ENCODE measurements around the gene ERGIC3. TPM values are rescaled to one million over a fixed set of nuclear protein-coding genes. Genes with fewer than 3 reads are reported as not detected.

The ERGIC3 gene
- total and polyA plus RNA-seq, 2 experiments from 2014 or later, result 309 to 369 TPM

DNA sequence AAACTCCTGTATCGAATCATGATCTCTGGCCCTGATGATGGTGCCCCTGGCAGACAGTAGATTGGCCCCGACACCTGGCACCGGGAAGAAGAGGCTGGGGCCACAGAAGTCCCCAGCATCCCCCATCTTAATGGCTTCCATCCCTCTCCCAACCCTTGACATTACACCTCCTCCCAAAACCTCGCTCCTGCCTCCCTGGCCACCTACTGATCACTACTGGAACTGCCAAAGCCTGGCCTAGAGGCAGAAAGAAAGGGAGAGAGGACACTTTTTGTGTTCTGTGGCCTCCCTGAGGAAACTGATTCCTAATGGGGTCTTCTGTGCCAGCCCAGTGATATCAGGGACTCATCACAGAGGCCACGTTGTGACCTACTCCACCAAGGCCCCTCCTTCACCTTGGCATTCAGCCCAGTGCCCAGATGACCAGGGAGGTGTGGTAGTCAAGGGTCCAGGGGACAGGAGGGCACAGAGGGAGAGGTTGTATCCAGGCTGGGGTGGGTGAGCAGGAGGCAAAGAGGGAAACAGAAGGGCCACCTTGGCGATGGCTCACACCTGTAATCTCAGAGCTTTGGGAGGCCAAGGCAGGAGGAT lies 18.5 kb upstream of the ERGIC3 start:
- H2AFZ ChIP-seq, result no peak overlapping the region
- H3K27ac ChIP-seq, result no peak overlapping the region
- 66% methylated on average over 6 of the region's 6 CpGs for WGBS (ENCODE audit: low lambda C conversion rate, missing lambda C conversion rate)
- no peaks in the 10 kb centered on the region for H3K9me2 ChIP-seq (replicated peaks; ENCODE audit: insufficient read depth)
- H3K4me1 ChIP-seq (ENCODE audit: insufficient read depth), result no peaks in the 10 kb centered on the region
- no peaks in the 10 kb centered on the region for H3K9me3 ChIP-seq (ENCODE audit: low read depth)
- H3K27me3 ChIP-seq, result no peaks in the 10 kb centered on the region
- H3K4me3 ChIP-seq, result no peak overlapping the region
- TF ChIP-seq, protein P1, sequence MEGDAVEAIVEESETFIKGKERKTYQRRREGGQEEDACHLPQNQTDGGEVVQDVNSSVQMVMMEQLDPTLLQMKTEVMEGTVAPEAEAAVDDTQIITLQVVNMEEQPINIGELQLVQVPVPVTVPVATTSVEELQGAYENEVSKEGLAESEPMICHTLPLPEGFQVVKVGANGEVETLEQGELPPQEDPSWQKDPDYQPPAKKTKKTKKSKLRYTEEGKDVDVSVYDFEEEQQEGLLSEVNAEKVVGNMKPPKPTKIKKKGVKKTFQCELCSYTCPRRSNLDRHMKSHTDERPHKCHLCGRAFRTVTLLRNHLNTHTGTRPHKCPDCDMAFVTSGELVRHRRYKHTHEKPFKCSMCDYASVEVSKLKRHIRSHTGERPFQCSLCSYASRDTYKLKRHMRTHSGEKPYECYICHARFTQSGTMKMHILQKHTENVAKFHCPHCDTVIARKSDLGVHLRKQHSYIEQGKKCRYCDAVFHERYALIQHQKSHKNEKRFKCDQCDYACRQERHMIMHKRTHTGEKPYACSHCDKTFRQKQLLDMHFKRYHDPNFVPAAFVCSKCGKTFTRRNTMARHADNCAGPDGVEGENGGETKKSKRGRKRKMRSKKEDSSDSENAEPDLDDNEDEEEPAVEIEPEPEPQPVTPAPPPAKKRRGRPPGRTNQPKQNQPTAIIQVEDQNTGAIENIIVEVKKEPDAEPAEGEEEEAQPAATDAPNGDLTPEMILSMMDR (IDR thresholded peaks at IDR 0.05; ENCODE audit: poor library complexity), result no peak
- TF ChIP-seq EZH2phosphoT487 (IDR thresholded peaks at IDR 0.05; ENCODE audit: low read depth, severe bottlenecking, unreplicated experiment), result no peak
- no peak for TF ChIP-seq EZH2 (IDR thresholded peaks at IDR 0.05; ENCODE audit: borderline replicate concordance)
- no peaks in the 10 kb centered on the region for H4K20me1 ChIP-seq (ENCODE audit: insufficient read depth, poor library complexity, severe bottlenecking)
- no peak for DNase-seq (ENCODE audit: low spot score)
- H3K36me3 ChIP-seq (replicated peaks; ENCODE audit: insufficient read depth, low read depth), result no peaks in the 10 kb centered on the region
- H3K4me2 ChIP-seq, result no peak overlapping the region
- no peaks in the 10 kb centered on the region for H3K79me2 ChIP-seq

DNA sequence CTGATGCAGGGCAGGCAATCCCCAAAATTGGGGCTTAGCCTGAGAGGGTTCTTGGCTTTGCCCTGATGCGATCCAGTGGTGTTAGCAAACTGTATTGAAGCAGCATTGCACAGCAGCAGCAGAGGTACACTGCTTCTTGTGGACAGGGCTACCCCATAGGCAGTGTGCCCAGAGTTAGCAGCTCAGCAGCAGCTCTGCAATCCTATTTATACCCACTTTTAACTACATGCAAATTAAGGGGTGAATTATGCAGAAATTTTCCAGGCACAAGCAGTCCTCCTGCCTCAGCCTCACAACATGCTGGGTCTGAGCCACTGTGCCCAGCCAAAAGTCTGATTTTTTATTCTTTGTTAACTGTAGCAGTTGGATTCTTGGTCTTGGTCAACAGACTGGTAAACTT lies 16.2 kb upstream of the ERGIC3 start:
- TF ChIP-seq, protein P1 (IDR thresholded peaks at IDR 0.05; ENCODE audit: poor library complexity), result no peak
- no peak for TF ChIP-seq EZH2 (IDR thresholded peaks at IDR 0.05; ENCODE audit: borderline replicate concordance)
- no peak for TF ChIP-seq EZH2phosphoT487 (IDR thresholded peaks at IDR 0.05; ENCODE audit: low read depth, severe bottlenecking, unreplicated experiment)
- Histone ChIP-seq H3K4me3 (no peak overlapping the region), H3K9me3 (ENCODE audit: low read depth) (no peaks in the 10 kb centered on the region), H3K9me2 (replicated peaks; ENCODE audit: insufficient read depth) (no peaks in the 10 kb centered on the region), H3K79me2 (no peaks in the 10 kb centered on the region), H2AFZ (no peak overlapping the region), H3K27ac (no peak overlapping the region), H3K36me3 (replicated peaks; ENCODE audit: insufficient read depth, low read depth) (no peaks in the 10 kb centered on the region), H4K20me1 (ENCODE audit: insufficient read depth, poor library complexity, severe bottlenecking) (no peaks in the 10 kb centered on the region), H3K27me3 (no peaks in the 10 kb centered on the region), H3K4me2 (no peak overlapping the region), H3K4me1 (ENCODE audit: insufficient read depth) (no peaks in the 10 kb centered on the region)
- 95% methylated on average over 1 of the region's 1 CpG for WGBS (ENCODE audit: low lambda C conversion rate, missing lambda C conversion rate)
- no peak for DNase-seq (ENCODE audit: low spot score)

DNA sequence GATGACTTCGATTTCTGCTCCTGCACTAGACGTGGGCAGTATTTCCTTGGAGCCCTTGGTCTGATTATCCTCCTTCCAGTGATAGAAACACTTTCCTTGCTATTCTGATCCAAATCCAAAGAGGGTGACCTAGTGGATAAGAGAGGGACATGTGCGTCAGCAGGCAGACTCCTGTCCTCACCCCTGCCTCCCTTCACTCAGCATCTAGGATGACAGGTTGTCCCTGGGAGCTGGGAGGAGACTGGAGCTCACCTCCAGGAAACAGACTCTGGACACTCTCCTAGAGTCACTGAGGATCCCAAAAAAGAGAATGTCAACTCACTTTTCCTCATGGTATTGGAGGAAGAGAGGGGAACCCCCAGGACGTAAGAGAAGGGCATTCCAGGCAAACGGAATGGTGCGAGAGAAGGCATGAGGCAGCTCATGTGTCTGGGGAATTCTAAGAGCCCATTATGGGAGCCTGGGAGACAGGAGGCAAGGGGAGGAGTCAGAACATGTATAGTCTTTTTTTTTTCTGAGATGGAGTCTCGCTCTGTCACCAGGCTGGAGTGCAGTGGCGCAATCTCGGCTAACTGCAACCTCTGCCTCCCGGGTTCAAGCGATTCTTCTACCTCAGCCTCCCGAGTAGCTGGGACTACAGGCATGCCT lies 14.6 kb upstream of the ERGIC3 start:
- Histone ChIP-seq H3K4me2 (no peak overlapping the region), H3K27ac (no peak overlapping the region), H3K27me3 (no peaks in the 10 kb centered on the region), H3K4me1 (ENCODE audit: insufficient read depth) (no peaks in the 10 kb centered on the region), H3K9me2 (replicated peaks; ENCODE audit: insufficient read depth) (no peaks in the 10 kb centered on the region), H3K4me3 (no peak overlapping the region), H2AFZ (no peak overlapping the region), H3K9me3 (ENCODE audit: low read depth) (no peaks in the 10 kb centered on the region), H3K79me2 (no peaks in the 10 kb centered on the region), H3K36me3 (replicated peaks; ENCODE audit: insufficient read depth, low read depth) (no peaks in the 10 kb centered on the region), H4K20me1 (ENCODE audit: insufficient read depth, poor library complexity, severe bottlenecking) (no peaks in the 10 kb centered on the region)
- 85% methylated on average over 12 of the region's 12 CpGs for WGBS (ENCODE audit: low lambda C conversion rate, missing lambda C conversion rate)
- TF ChIP-seq EZH2phosphoT487 (IDR thresholded peaks at IDR 0.05; ENCODE audit: low read depth, severe bottlenecking, unreplicated experiment) (no peak), EZH2 (IDR thresholded peaks at IDR 0.05; ENCODE audit: borderline replicate concordance) (no peak)
- TF ChIP-seq, protein P1 (IDR thresholded peaks at IDR 0.05; ENCODE audit: poor library complexity), result no peak
- no peak for DNase-seq (ENCODE audit: low spot score)

All from hepatocyte (in vitro differentiated cells).